Measurements from ENCODE around the gene GOLT1A.

- TF ChIP-seq TCF12 (IDR thresholded peaks at IDR 0.05; ENCODE audit: low read depth, low read length) (no peak), CTCF (IDR thresholded peaks at IDR 0.05; ENCODE audit: control extremely low read depth in 1 of 3, insufficient read depth in 1 of 3, low read depth in 1 of 3, low read length in 3 of 3) (no peak), PHF8 (conservative IDR thresholded peaks at IDR 0.05; ENCODE audit: low read depth, low read length) (no peak)
Measured at GRCh38 chr1:204194080-204194479, 19.7 kb downstream of the GOLT1A start.
